GM12892 (cell line): ENCODE measurements around the gene HNRNPD.
"Not testable (repeated sequence)": the region's sequence is repeated elsewhere in the genome, so short reads cannot be mapped to it uniquely, and the experiment has no call there.

Experiments
- POLR2A ChIP-seq: IDR thresholded peaks from 2 replicates; pipeline ENCODE4 v1.6.1; 2011; ENCODE audit warnings: low read depth, low read length, control low read depth
- POLR2AphosphoS5 ChIP-seq: IDR thresholded peaks from 2 replicates; pipeline ENCODE4 v1.6.1; 2011; ENCODE audit warnings: low read depth, low read length, control low read depth
- TAF1 ChIP-seq: IDR thresholded peaks from 2 replicates; pipeline ENCODE4 v1.6.1; 2011; ENCODE audit warnings: low read depth, mild to moderate bottlenecking, control low read depth, low read length, borderline replicate concordance

GRCh38 chr4:82386312-82386711 is 12.5 kb upstream of the HNRNPD start:
- not testable (repeated sequence) for TF ChIP-seq POLR2AphosphoS5, TAF1, POLR2A
